ENCODE data around the gene MECR.
"Not testable (repeated sequence)": the region's sequence is repeated elsewhere in the genome, so short reads cannot be mapped to it uniquely, and the experiment has no call there.

The MECR gene

DNA sequence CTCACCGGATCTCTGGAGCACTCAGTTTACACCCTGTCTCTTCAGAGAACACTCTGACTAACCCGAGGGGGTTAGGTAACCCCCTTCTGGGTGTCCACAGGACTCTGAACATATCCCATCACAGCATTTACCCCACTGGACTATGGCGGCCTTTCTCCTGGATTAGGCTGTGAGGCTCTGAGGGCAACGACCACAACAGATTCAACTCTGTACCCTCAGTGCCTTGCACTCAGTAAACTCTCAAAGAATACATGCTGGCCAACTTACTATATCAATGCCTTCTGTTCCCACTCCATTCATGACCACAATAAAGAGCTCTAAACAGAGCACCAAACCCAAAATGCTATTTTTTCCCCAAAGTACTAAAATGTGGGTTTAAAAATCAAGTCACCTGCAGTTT is 5.4 kb downstream of the MECR start:
- no peaks in the 10 kb centered on the region for H3K4me1 ChIP-seq
- no peaks in the 10 kb centered on the region for H3K36me3 ChIP-seq (ENCODE audit: control insufficient read depth, insufficient read depth, low read length)
- H2AFZ ChIP-seq: no peak overlapping the region
- no peak overlapping the region for H3K4me3 ChIP-seq (ENCODE audit: low read depth, low read length)
- H3K9me3 ChIP-seq (ENCODE audit: control insufficient read depth, low read length): no peaks in the 10 kb centered on the region
- TF ChIP-seq, protein P1, sequence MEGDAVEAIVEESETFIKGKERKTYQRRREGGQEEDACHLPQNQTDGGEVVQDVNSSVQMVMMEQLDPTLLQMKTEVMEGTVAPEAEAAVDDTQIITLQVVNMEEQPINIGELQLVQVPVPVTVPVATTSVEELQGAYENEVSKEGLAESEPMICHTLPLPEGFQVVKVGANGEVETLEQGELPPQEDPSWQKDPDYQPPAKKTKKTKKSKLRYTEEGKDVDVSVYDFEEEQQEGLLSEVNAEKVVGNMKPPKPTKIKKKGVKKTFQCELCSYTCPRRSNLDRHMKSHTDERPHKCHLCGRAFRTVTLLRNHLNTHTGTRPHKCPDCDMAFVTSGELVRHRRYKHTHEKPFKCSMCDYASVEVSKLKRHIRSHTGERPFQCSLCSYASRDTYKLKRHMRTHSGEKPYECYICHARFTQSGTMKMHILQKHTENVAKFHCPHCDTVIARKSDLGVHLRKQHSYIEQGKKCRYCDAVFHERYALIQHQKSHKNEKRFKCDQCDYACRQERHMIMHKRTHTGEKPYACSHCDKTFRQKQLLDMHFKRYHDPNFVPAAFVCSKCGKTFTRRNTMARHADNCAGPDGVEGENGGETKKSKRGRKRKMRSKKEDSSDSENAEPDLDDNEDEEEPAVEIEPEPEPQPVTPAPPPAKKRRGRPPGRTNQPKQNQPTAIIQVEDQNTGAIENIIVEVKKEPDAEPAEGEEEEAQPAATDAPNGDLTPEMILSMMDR (IDR thresholded peaks at IDR 0.05): no peak
- no peaks in the 10 kb centered on the region for H3K27me3 ChIP-seq (ENCODE audit: control insufficient read depth, insufficient read depth, low read length)
- H3K9ac ChIP-seq: no peak overlapping the region
- no peaks in the 10 kb centered on the region for H3K79me2 ChIP-seq
- H3K27ac ChIP-seq: no peak overlapping the region
- no peak overlapping the region for H3K4me2 ChIP-seq (ENCODE audit: low read length)

DNA sequence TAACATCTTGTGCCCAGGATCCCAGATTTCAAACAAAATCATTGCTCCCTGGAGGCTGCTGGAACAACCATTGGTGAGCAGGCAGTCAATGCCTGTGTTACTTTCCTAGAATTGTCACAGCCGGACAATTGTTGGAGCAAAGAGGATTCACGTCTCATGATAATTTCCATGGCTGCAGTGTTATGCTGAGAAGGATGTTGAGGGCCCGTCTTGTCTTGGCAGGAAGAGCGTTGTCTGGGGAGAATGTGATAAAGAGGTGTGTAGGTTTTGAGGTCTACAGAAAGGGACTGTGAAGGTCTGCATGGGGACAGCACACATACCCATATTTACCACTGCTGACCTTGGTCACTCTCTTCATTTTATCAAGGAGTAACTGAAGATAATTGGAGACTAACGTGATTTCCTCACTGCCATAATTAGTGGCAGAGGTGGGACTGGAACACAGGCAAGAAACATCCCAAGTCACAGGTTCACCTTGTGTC is 6.3 kb downstream of the MECR start:
- Histone ChIP-seq H3K4me3 (ENCODE audit: low read depth, low read length) (no peak overlapping the region), H3K4me1 (no peaks in the 10 kb centered on the region), H3K36me3 (ENCODE audit: control insufficient read depth, insufficient read depth, low read length) (no peaks in the 10 kb centered on the region), H3K79me2 (no peaks in the 10 kb centered on the region), H3K27me3 (ENCODE audit: control insufficient read depth, insufficient read depth, low read length) (no peaks in the 10 kb centered on the region), H3K9me3 (ENCODE audit: control insufficient read depth, low read length) (no peaks in the 10 kb centered on the region), H2AFZ (no peak overlapping the region), H3K9ac (no peak overlapping the region), H3K4me2 (ENCODE audit: low read length) (no peak overlapping the region), H3K27ac (no peak overlapping the region)
- TF ChIP-seq, protein P1 (IDR thresholded peaks at IDR 0.05): no peak

DNA sequence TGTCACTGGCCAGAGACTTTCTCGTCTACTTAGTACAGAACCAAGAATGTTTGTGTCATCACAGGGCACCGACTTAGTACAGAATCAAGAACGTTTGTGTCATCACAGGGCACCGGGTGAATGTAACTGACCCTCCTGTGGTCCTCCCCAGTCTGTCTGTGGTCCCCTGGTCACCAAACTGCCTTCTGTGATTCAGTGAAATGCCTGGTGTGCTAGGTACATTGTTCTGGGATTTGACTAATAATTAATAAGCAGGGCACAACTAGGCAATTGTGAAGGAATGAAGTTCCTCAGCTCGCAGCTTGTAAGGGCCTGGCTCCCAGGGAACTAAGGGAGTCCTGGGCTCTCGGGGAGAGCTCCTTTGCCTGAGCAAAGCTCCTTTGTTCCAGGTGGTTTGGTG is 7.2 kb downstream of the MECR start:
- Histone ChIP-seq H3K4me3 (ENCODE audit: low read depth, low read length) (no peak overlapping the region), H3K4me1 (no peaks in the 10 kb centered on the region), H3K79me2 (no peaks in the 10 kb centered on the region), H3K4me2 (ENCODE audit: low read length) (no peak overlapping the region), H2AFZ (no peak overlapping the region), H3K9me3 (ENCODE audit: control insufficient read depth, low read length) (no peaks in the 10 kb centered on the region), H3K27ac (no peak overlapping the region), H3K9ac (no peak overlapping the region), H3K27me3 (ENCODE audit: control insufficient read depth, insufficient read depth, low read length) (no peaks in the 10 kb centered on the region), H3K36me3 (ENCODE audit: control insufficient read depth, insufficient read depth, low read length) (no peaks in the 10 kb centered on the region)
- TF ChIP-seq, protein P1 (IDR thresholded peaks at IDR 0.05): no peak

DNA sequence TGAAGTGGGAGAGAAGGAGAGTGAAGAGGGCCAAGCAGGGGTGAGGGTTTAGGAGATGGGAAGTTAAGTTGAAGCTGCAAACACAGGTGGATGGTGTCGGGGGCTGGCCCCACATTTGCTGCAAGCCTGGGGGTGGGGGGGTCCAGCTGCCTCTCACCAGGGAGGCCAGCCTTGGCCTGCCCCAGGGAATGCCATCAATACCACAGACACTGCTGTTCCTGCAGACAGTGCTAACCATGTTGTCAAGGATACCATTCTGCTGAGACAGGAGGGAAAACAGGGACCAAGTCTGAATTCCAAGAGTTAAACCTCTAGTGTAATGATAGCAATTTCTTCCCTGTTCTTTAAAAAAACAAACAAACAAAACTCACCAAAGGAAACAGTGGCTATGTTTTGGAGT is 8.0 kb downstream of the MECR start:
- no peak overlapping the region for H2AFZ ChIP-seq
- H3K27ac ChIP-seq: no peak overlapping the region
- H3K79me2 ChIP-seq: no peaks in the 10 kb centered on the region
- no peaks in the 10 kb centered on the region for H3K27me3 ChIP-seq (ENCODE audit: control insufficient read depth, insufficient read depth, low read length)
- H3K36me3 ChIP-seq (ENCODE audit: control insufficient read depth, insufficient read depth, low read length): no peaks in the 10 kb centered on the region
- H3K4me1 ChIP-seq: no peaks in the 10 kb centered on the region
- H3K4me2 ChIP-seq (ENCODE audit: low read length): no peak overlapping the region
- H3K9ac ChIP-seq: no peak overlapping the region
- H3K9me3 ChIP-seq (ENCODE audit: control insufficient read depth, low read length): no peaks in the 10 kb centered on the region
- H3K4me3 ChIP-seq (ENCODE audit: low read depth, low read length): no peak overlapping the region
- TF ChIP-seq, protein P1 (IDR thresholded peaks at IDR 0.05): no peak

DNA sequence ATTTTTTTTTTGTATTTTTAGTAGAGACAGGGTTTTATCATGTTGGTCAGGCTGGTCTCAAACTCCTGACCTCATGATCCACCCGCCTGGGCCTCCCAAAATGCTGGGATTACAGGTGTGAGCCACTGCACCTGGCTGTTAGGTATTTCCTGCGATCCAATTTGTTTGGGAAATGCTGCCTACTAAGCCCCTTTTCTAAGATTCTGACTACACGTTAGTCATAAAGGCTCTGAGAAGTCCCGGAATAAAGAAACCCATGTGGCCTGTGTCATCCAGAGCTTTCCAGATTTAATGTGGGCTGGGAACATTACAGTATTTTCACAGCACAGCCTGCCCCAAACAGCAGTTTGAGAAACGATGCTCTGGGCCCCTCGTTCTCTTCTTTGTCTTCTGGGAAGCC is 8.5 kb downstream of the MECR start:
- H3K9me3 ChIP-seq (ENCODE audit: control insufficient read depth, low read length); H3K27me3 ChIP-seq (ENCODE audit: control insufficient read depth, insufficient read depth, low read length); H3K9ac ChIP-seq; H3K4me1 ChIP-seq; H3K36me3 ChIP-seq (ENCODE audit: control insufficient read depth, insufficient read depth, low read length); H3K4me3 ChIP-seq (ENCODE audit: low read depth, low read length); H3K27ac ChIP-seq; H3K79me2 ChIP-seq; H2AFZ ChIP-seq; H3K4me2 ChIP-seq (ENCODE audit: low read length): not testable (repeated sequence)

All from parathyroid adenoma (tissue), 2 donors.